CD8-positive, alpha-beta memory T cell (primary cell): ENCODE results near the gene COPE. TPM values are rescaled to one million over a fixed set of nuclear protein-coding genes. Genes with fewer than 3 reads are reported as not detected.

ENCODE experiments used
- CTCF ChIA-PET: fragments of 350-600 bp; sonication (Branson Sonifier 250); formaldehyde crosslinking; loops from one replicate; lab custom pipeline; 2021; ENCODE audit warnings: antibody characterized with exemption; lab: Charles Lee
- POLR2A ChIA-PET: fragments of 350-600 bp; sonication (Branson Sonifier 250); formaldehyde crosslinking; loops from one replicate; lab custom pipeline; 2021; ENCODE audit warnings: antibody characterized with exemption; lab: Charles Lee
- DNase-seq, 5 donors: peaks; one replicate each; pipeline versions ENCODE4 v3.0.0 to v3.0.0-alpha.2; 2020 to 2022; ENCODE audit warnings: mixed read lengths in 1 of 5
- H3K27ac ChIP-seq: one replicate; pipeline ENCODE4 v1.7.0; 2013; ENCODE audit warnings: low read depth, mild to moderate bottlenecking, low read length, moderate library complexity
- H3K27me3 ChIP-seq: 2 replicates; pipeline ENCODE4 v1.7.0; 2013; ENCODE audit warnings: low read length, mild to moderate bottlenecking; ENCODE audit not compliant: insufficient read depth, poor library complexity, severe bottlenecking
- H3K36me3 ChIP-seq: 2 replicates; pipeline ENCODE4 v1.7.0; 2013; ENCODE audit warnings: mild to moderate bottlenecking, low read length, moderate library complexity; ENCODE audit not compliant: insufficient read depth
- H3K4me1 ChIP-seq: 2 replicates; pipeline ENCODE4 v1.7.0; 2013; ENCODE audit warnings: mild to moderate bottlenecking, low read length, moderate library complexity; ENCODE audit not compliant: insufficient read depth
- H3K4me3 ChIP-seq: 2 replicates; pipeline ENCODE4 v1.7.0; 2013; ENCODE audit warnings: mild to moderate bottlenecking, low read length
- H3K9me3 ChIP-seq: 2 replicates; pipeline ENCODE4 v1.7.0; 2013; ENCODE audit warnings: mild to moderate bottlenecking, low read length
- H3K27ac Mint-ChIP-seq, 8 donors: one replicate each; pipeline ENCODE4 v1.8.0; 2020 to 2021; ENCODE audit warnings: mixed read lengths in 8 of 8, mild to moderate bottlenecking in 6 of 8, inconsistent platforms in 3 of 8, moderate library complexity in 3 of 8
- H3K27me3 Mint-ChIP-seq, 2 donors: one replicate each; pipeline ENCODE4 v1.8.0; 2020 to 2021; ENCODE audit warnings: mixed read lengths in 2 of 2, mild to moderate bottlenecking in 1 of 2, moderate library complexity in 1 of 2
- H3K36me3 Mint-ChIP-seq, 3 donors: one replicate each; pipeline ENCODE4 v1.8.0; 2020 to 2021; ENCODE audit warnings: mixed read lengths in 3 of 3, inconsistent platforms in 1 of 3, mild to moderate bottlenecking in 1 of 3
- H3K4me1 Mint-ChIP-seq, 3 donors: one replicate each; pipeline ENCODE4 v1.8.0; 2020 to 2021; ENCODE audit warnings: mixed read lengths in 3 of 3, inconsistent platforms in 1 of 3, mild to moderate bottlenecking in 1 of 3
- H3K4me3 Mint-ChIP-seq, 7 donors: one replicate each; pipeline ENCODE4 v1.8.0; 2020 to 2021; ENCODE audit warnings: mixed read lengths in 7 of 7, mild to moderate bottlenecking in 6 of 7, moderate library complexity in 4 of 7, inconsistent platforms in 2 of 7
- H3K9me3 Mint-ChIP-seq, 5 donors: one replicate each; pipeline ENCODE4 v1.8.0; 2020 to 2022; ENCODE audit warnings: mixed read lengths in 5 of 5, mild to moderate bottlenecking in 3 of 5, moderate library complexity in 2 of 5, inconsistent platforms in 1 of 5
- polyA plus RNA-seq: library from polyadenylated mRNA; unstranded; fragments of 300-500 nt; fragmentation: Illumina TruSeq; gene quantifications from one replicate; pipeline ENCODE4 v1.2.3, GENCODE V29; 2021
- total RNA-seq, 2 experiments: library from RNA; stranded (reverse); gene quantifications; one replicate each; pipeline ENCODE4 v1.2.3, GENCODE V29; 2021

The COPE gene
- total and polyA plus RNA-seq, 3 experiments from 2014 or later: 177 to 300 (median 184) TPM

DNA sequence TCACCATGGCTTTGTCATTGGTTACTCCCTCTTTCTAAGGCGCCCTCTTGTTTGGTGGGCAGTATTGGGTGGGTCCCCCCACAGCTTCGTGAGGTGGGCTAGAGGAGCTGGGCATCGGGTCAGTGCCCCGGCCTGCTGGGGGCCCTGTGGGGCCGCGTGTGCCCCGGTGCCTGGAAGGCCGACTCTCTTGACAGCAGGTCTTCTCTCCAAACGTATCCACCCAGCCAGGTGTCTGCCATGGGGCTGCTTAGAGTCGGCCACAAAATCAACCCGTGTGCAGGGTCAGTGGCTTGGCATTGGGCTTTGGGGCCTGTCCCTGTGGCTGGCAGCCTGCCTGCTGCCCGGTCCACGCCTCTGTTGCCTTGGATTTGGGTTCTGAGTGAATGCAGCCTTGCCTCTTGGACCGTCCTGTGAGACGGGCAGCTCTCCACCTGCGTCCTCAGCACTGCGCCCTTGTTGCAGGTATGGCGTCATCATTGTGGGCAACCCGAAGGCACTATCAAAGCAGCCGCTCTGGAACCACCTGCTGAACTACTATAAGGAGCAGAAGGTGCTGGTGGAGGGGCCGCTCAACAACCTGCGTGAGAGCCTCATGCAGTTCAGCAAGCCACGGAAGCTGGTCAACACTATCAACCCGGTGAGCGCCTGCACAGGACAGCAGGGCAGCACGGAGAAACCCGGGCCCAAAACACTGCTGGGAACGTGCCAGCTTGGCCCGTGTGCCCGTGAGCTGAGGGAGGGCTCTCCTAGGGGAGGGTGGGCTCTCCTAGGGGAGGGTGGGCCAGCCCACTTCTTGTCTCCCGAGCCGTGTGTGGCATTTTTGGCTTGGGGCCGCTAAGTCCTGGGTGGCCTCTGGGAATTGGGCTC is 56.0 kb downstream of the COPE start:
- Mint-ChIP-seq H3K36me3 (peaks cover 4 to 93% (median 10%) of the 10 kb centered on the region in 3 donors), H3K4me3 (no peak overlapping the region), H3K27ac (peak overlapping the region in 1 of 8 donors; percentile 10), H3K9me3 (no peaks in the 10 kb centered on the region), H3K4me1 (peaks cover 4 to 10% (median 6%) of the 10 kb centered on the region in 3 donors), H3K27me3 (no peaks in the 10 kb centered on the region)
- CTCF ChIA-PET: interaction anchor here (1.7 kb wide), 1 partner anchor 19 kb away, joined by 3 read pairs; no protein-coding TSS in a partner anchor
- POLR2A ChIA-PET: no interaction called here
- Histone ChIP-seq H3K36me3 (peaks cover 51% of the 10 kb centered on the region), H3K4me1 (no peaks in the 10 kb centered on the region), H3K27ac (no peak overlapping the region), H3K4me3 (no peak overlapping the region), H3K9me3 (no peaks in the 10 kb centered on the region), H3K27me3 (no peaks in the 10 kb centered on the region)
- DNase-seq: no peak

DNA sequence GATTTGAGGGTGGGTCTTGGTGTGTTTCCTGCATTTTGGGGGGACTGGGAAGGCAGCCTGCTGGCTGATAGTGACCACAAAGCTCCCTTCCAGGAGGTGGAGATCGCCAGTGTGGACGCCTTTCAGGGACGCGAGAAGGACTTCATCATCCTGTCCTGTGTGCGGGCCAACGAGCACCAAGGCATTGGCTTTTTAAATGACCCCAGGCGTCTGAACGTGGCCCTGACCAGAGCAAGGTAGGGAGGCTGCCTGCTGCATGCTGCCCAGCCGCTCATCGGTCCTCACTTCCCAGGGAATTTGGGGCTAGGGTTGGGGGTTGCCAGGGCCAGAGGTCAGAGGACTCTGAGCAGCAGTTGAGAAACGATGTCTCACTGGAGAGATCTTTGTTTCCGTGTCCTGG is 57.3 kb downstream of the COPE start:
- Mint-ChIP-seq H3K27me3 (no peaks in the 10 kb centered on the region), H3K4me3 (no peak overlapping the region), H3K36me3 (peaks cover 4 to 94% (median 7%) of the 10 kb centered on the region in 3 donors), H3K4me1 (peaks cover 3 to 7% (median 4%) of the 10 kb centered on the region in 3 donors), H3K27ac (peak overlapping the region in 1 of 8 donors; percentile 36), H3K9me3 (no peaks in the 10 kb centered on the region)
- Histone ChIP-seq H3K4me1 (no peaks in the 10 kb centered on the region), H3K9me3 (no peaks in the 10 kb centered on the region), H3K27ac (no peak overlapping the region), H3K36me3 (peaks cover 59% of the 10 kb centered on the region), H3K4me3 (no peak overlapping the region), H3K27me3 (no peaks in the 10 kb centered on the region)
- no peak for DNase-seq
- ChIA-PET POLR2A (no interaction called here), CTCF (no interaction called here)

DNA sequence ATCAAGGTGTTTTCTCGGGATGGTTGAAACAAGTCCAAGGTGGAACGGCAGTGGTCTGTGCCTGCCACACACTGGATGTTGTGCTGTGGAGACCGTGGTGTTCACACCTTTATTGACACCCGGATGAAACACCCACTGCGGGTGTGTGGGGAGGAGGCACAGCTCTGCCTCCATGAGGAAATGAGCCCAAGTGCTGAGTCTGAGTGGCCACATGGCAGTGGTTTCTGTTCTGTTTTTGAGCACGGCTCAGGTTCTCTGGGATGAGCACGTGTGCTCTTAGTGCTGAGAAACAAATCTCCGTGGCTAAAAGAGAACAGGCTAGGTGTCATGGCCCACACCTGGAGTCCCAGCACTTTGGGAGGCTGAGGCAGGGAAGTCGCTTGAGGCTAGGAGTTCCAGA is 58.0 kb downstream of the COPE start:
- peaks cover 62% of the 10 kb centered on the region for H3K36me3 ChIP-seq
- no peak overlapping the region for H3K4me3 ChIP-seq
- H3K27ac ChIP-seq: no peak overlapping the region
- H3K27me3 ChIP-seq: no peaks in the 10 kb centered on the region
- H3K36me3 Mint-ChIP-seq: peaks cover 4 to 96% (median 5%) of the 10 kb centered on the region in 3 donors
- no peaks in the 10 kb centered on the region for H3K9me3 Mint-ChIP-seq
- ChIA-PET POLR2A (no interaction called here), CTCF (no interaction called here)
- no peak overlapping the region for H3K4me3 Mint-ChIP-seq
- H3K4me1 Mint-ChIP-seq: peaks cover 0 to 5% (median 2%) of the 10 kb centered on the region in 3 donors
- H3K9me3 ChIP-seq: no peaks in the 10 kb centered on the region
- no peak for DNase-seq
- no peaks in the 10 kb centered on the region for H3K27me3 Mint-ChIP-seq
- no peaks in the 10 kb centered on the region for H3K4me1 ChIP-seq
- peak overlapping the region in 2 of 8 donors; percentile 69 to 70 for H3K27ac Mint-ChIP-seq

DNA sequence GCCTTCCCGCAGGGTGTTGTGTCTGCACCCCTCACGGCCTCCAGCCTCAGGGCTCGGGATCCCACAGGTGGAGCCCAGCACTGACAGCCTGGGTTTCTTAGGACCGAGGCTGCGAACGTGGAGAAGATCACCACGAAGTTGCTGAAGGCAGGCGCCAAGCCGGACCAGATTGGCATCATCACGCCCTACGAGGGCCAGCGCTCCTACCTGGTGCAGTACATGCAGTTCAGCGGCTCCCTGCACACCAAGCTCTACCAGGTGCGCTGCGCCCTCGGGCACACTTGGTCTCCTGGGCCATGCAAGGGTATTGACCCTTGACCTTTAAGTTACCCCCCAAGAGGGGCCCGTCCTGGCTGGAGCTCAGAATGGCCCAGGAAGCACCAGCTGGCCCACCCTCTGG is 58.5 kb downstream of the COPE start:
- no peaks in the 10 kb centered on the region for H3K4me1 ChIP-seq
- H3K4me3 ChIP-seq: no peak overlapping the region
- CTCF ChIA-PET: interaction anchor here (0.8 to 2.1 kb wide), 2 partner anchors 34 to 340 kb away, joined by 3 to 6 read pairs; partner anchors contain the start of gene ELL
- H3K4me3 Mint-ChIP-seq: no peak overlapping the region
- H3K27me3 Mint-ChIP-seq: no peaks in the 10 kb centered on the region
- no peaks in the 10 kb centered on the region for H3K9me3 Mint-ChIP-seq
- H3K36me3 Mint-ChIP-seq: peaks cover 2 to 96% (median 4%) of the 10 kb centered on the region in 3 donors
- peaks cover 0 to 5% (median 2%) of the 10 kb centered on the region in 3 donors for H3K4me1 Mint-ChIP-seq
- H3K9me3 ChIP-seq: no peaks in the 10 kb centered on the region
- no peak overlapping the region for H3K27ac ChIP-seq
- H3K27ac Mint-ChIP-seq: peak overlapping the region in 1 of 8 donors; percentile 69
- POLR2A ChIA-PET: no interaction called here
- peaks cover 63% of the 10 kb centered on the region for H3K36me3 ChIP-seq
- no peaks in the 10 kb centered on the region for H3K27me3 ChIP-seq
- DNase-seq: no peak

DNA sequence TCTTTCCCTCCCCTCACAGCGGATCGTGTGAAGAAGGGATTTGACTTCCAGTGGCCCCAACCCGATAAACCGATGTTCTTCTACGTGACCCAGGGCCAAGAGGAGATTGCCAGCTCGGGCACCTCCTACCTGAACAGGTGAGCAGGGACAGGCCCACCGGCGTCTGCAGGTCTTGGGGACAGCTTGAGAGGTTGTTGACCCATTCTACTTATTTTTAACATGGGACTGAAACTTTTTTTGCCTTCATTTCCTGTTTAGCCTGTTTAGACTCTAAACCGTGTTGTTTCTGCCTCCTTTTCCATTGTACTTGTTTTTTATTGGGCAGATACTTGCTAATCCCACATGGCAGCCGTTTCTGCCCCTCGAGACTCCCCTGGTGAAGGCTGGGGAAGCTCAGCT is 58.9 kb downstream of the COPE start:
- Histone ChIP-seq H3K4me3 (no peak overlapping the region), H3K36me3 (peaks cover 66% of the 10 kb centered on the region), H3K27ac (no peak overlapping the region), H3K4me1 (no peaks in the 10 kb centered on the region), H3K27me3 (no peaks in the 10 kb centered on the region), H3K9me3 (no peaks in the 10 kb centered on the region)
- Mint-ChIP-seq H3K27me3 (no peaks in the 10 kb centered on the region), H3K27ac (peak overlapping the region in 1 of 8 donors; percentile 69), H3K36me3 (peaks cover 3 to 96% (median 4%) of the 10 kb centered on the region in 3 donors), H3K9me3 (no peaks in the 10 kb centered on the region), H3K4me1 (peaks cover 0 to 5% (median 2%) of the 10 kb centered on the region in 3 donors), H3K4me3 (no peak overlapping the region)
- ChIA-PET POLR2A (no interaction called here), CTCF (interaction anchor here (0.8 to 2.1 kb wide), 3 partner anchors 13 to 340 kb away, joined by 3 to 7 read pairs (median 6); partner anchors contain the start of gene ELL)
- no peak for DNase-seq

DNA sequence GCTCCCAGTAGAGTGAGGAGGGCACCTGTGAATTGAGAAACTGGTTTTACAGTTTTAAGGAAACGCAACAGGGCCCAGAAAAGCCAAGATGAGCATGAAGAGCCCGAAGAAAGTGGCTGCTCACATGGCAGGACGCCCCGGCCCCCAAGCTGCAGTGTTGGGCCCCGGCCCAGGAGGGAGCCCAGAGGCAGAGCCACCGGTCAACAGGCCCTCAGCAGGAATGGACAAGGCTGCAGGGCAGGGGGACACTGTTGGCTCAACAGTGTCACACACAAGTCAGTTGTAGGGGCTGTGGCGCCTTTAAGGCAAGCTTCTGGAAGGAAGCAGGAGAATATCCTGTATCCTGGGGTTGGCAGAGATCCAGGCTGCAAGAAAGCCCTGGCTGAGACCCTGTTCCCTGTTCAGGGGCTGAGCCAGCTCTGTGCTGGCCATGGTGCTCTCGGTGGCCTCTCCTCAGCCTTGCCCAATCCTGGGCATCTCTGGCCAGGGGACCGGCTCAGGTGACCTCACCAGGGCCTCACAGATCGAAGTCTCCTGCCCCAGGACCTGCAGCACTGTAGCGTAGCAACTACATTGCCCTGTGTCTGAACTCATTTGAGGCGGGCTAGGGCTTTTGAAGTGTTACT is 59.4 kb downstream of the COPE start:
- no peak overlapping the region for H3K27ac Mint-ChIP-seq
- H3K4me3 Mint-ChIP-seq: no peak overlapping the region
- Histone ChIP-seq H3K27me3 (no peaks in the 10 kb centered on the region), H3K27ac (no peak overlapping the region), H3K4me3 (no peak overlapping the region), H3K36me3 (peaks cover 71% of the 10 kb centered on the region), H3K9me3 (no peaks in the 10 kb centered on the region), H3K4me1 (no peaks in the 10 kb centered on the region)
- peaks cover 4 to 96% (median 4%) of the 10 kb centered on the region in 3 donors for H3K36me3 Mint-ChIP-seq
- POLR2A ChIA-PET: no interaction called here
- no peaks in the 10 kb centered on the region for H3K27me3 Mint-ChIP-seq
- CTCF ChIA-PET: interaction anchor here (0.8 to 2.1 kb wide), 3 partner anchors 12 to 339 kb away, joined by 3 to 7 read pairs (median 6); partner anchors contain the start of gene ELL
- peaks cover 0 to 5% (median 2%) of the 10 kb centered on the region in 3 donors for H3K4me1 Mint-ChIP-seq
- H3K9me3 Mint-ChIP-seq: no peaks in the 10 kb centered on the region
- DNase-seq: no peak

DNA sequence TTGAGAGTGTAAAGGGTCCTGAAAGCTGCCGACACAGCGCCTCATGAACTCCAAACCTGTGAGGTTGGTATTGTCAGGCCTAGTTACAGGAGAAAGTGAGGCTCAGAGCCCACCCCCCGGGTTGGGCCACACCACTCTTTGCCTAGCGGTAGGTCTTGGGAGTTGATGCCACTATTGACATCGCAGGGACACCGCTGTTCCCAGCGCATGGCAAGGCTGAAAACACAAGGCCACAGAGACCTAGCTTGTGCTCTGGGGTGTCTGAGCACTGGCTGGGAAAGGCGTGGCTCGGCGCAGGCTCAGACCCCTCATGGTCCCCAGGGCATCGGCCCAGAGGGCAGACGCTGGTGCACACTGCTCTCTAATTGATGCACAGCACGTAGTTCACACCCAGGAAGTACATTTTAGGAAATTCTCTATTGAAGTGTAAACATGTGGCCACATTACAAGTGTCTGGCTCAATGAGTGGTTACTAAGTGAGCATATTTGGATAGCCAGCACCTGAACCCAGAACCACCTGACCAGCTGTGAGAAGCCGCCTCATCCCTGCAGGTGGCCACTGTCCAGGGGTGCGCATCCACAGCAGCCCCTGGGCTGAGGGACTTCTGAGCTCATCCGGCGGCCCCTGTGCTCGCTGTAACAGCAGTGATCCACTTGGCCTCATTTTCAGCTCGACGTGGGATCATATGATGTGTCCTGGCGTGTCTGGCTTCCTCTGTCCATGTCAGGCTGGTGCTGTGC is 60.1 kb downstream of the COPE start:
- no peak overlapping the region for H3K4me3 Mint-ChIP-seq
- no peaks in the 10 kb centered on the region for H3K9me3 Mint-ChIP-seq
- CTCF ChIA-PET: interaction anchor here (2.0 to 2.1 kb wide), 2 partner anchors 12 to 339 kb away, joined by 6 to 7 read pairs; partner anchors contain the start of gene ELL
- H3K36me3 Mint-ChIP-seq: peaks cover 2 to 97% (median 4%) of the 10 kb centered on the region in 3 donors
- no peak overlapping the region for H3K27ac ChIP-seq
- DNase-seq: no peak
- no peaks in the 10 kb centered on the region for H3K27me3 Mint-ChIP-seq
- H3K27ac Mint-ChIP-seq: peak overlapping the region in 1 of 8 donors; percentile 17
- POLR2A ChIA-PET: interaction anchor here (0.6 kb wide), 1 partner anchor 11 kb away, joined by 3 read pairs; no protein-coding TSS in a partner anchor
- H3K4me1 Mint-ChIP-seq: peaks cover 0 to 5% (median 2%) of the 10 kb centered on the region in 3 donors
- H3K27me3 ChIP-seq: no peaks in the 10 kb centered on the region
- no peaks in the 10 kb centered on the region for H3K9me3 ChIP-seq
- H3K4me1 ChIP-seq: no peaks in the 10 kb centered on the region
- H3K4me3 ChIP-seq: no peak overlapping the region
- peaks cover 75% of the 10 kb centered on the region for H3K36me3 ChIP-seq
